Superior temporal gyrus (tissue), 1 donor: ENCODE data around the gene TIGD7.
"Not testable (repeated sequence)": the region's sequence is repeated elsewhere in the genome, so short reads cannot be mapped to it uniquely, and the experiment has no call there.

ENCODE experiments used
- DNase-seq: peaks from one replicate; pipeline ENCODE4 v3.0.0-alpha.2; 2016; ENCODE audit errors: extremely low spot score

The TIGD7 gene

DNA sequence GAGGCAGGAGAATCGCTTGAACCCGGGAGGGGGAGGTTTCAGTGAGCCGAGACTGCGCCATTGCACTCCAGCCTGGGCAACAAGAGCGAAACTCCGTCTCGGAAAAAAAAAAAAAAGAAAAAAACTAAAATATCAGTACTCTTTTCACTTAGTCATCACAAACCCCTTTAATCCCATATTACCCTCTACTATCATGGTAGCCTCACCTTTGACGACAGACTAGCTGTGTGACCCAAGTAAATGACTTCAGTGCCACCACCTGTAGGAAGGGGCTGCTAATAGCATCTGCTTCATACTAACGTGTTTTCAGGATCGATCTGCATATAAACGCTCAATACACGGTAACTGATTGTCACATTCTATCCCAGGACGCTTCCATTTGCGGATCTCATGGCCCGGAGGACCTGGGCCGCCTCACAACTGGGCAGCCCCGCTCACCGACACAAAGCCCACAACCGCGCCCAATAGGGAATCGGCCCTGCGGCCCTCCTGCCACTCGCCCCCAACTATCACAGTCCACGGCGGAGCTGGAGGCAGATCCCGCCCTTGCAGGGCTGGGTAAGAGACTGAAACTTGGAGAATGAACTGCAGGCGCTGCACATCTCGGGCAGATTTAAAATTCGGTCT is 23.0 kb downstream of the TIGD7 start:
- no peak for DNase-seq

DNA sequence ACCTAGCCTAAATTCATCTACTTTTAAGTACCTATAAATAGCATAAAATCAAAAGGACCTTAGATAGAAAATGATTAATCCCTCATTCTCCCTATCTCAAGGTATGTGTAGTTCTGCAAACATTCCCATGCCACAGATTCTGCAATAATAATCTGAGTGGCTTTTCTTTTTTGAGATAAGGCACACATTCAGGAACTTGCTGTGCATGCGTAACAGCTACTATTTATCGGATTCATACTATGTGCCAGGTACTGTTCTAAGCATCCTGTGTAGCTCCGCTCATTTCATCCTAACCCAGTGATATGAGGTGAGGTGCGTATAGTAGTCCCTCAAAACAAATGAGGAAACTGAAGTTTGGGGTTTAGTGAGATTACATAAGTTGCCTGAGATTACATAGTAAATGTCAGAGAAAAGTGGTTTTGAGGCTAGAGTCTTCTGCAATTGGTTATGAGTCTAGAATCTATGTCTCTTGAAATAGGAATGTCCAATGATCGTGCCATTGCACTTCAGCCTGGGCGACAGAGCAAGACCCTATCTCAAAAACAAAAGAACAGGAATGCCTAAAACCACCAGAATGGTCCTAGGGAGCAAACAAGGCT is 23.9 kb downstream of the TIGD7 start:
- DNase-seq: no peak

DNA sequence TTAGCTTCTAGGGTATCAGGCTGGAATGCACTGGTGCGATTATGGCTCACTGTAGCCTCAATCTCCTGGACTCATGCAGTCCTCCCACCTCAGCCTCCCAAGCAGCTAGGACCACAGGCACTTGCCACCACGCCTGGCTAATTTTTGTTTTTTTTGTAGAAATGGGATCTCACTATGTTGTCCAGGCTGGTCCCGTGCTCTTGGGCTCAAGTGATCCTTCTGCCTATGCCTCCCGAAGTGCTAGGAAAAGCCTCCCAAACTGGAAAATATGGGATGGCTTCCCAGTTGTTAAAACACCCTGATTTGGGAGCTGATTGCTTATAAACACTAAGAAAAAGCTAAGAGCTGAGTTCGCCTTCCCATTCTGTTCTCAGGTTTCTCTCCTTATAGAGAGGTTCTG is 28.6 kb downstream of the TIGD7 start:
- DNase-seq: no peak

DNA sequence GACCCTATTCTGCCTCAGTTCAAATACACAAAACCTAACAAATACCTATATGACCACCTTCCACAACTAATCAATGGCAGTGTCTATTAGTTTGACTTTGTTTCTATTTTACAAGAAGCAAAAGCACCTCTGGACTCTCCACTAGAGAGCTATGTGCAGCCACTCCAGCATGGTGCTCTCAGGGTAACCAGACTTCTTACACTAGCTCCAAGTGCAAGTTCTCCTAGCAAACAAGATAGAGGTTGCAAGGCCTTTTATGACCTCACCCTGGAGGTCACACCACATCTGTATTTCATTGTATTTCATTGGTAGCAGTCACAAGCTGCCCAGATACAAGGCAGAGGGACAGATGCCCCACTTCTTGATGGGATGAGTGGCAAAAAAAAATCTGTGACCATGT is 30.3 kb downstream of the TIGD7 start:
- no peak for DNase-seq

DNA sequence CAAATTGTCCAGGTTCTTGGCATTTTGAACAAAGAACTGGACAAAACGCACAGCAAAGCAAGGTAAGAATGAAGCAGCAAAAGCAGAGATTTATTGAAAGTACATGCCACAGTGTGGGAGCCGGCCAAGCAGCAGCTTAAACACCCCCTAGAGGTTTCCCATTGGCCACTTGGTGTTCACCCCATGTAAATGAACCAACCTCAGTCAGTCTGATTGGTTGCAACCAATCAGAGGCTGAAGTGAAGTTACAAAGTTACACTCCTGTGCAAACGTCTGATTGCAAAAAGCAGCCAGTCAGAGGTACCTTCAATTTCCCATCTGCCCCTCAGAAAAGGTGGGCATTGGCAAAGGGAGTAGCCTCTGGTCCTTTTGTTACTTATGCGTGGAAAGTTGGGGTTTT is 30.7 kb downstream of the TIGD7 start:
- DNase-seq: no peak

DNA sequence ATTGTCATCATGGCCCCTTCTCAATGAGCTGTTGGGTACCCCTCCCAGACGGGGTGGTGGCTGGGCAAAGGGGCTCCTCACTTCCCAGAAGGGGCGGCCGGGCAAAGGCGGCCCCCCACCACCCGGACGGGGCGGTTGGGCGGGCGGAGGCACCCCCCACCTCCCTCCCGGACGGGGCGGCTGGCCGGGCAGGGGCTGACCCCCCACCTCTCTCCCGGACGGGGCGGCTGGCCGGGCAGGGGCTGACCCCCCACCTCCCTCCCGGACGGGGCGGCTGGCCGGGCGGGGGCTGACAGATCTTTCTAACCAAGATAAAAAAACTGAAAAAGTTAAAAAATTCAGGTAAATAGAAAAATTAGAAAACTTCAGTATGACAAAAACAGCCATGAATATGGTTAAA is 33.9 kb downstream of the TIGD7 start:
- DNase-seq: not testable (repeated sequence)

DNA sequence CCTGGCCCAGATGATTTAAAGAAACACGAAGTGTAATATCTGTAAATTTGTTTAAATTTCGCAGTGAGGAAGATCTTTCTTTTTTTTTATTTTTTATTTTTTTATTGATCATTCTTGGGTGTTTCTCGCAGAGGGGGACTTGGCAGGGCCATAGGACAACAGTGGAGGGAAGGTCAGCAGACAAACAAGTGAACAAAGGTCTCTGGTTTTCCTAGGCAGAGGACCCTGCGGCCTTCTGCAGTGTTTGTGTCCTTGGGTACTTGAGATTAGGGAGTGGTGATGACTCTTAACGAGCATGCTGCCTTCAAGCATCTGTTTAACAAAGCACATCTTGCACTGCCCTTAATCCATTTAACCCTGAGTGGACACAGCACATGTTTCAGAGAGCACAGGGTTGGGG is 34.5 kb downstream of the TIGD7 start:
- DNase-seq: not testable (repeated sequence)

DNA sequence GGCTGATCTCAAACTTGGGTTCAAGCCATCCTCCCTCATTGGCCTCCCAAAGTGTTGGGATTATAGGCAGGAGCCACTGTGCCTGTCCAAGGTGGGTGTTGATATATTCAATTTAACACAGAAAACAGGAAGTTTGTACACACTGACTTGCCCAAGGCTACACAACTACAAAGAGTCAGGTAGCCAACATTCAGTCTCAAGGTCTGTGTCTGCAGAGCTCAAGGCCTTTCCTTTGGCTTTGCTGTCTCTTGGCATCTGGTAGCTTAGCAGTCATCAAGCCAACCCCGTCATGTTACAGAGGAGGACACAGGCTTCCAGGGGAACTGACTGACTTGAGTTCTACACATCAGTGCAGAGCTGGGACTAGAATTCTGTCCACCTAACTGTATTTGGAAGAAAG is 36.9 kb downstream of the TIGD7 start:
- no peak for DNase-seq

DNA sequence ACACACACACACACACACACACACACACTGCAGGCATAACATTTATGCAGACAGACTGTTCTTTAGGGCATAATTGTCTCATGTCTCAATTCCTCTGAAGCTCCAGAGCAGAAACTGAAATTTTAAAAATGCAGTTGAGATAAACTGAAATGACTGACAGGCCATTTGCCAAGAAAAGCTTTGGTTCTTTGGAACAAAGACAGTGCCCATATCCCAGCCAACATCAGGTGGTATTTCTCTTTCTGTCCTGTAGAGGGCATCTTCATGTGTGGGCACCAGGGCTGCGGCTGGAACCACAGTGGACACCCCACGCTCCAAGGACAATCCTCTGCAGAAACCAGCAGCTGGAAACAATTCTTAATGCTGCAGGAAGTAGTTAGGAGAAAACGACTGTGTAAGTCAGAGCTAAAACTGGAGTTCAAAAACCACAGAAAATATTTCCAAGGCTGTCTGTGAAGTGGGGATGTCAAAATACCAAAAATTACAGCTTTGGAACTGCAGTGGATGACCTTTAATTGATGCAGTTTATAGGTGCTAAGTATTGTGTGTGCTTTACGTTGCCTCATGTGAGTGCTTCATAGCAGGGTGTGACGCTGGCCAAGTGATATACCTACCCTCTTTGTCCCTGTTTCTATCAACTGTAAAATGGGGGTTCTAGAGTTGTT is 38.2 kb downstream of the TIGD7 start:
- DNase-seq: peak; percentile 25

DNA sequence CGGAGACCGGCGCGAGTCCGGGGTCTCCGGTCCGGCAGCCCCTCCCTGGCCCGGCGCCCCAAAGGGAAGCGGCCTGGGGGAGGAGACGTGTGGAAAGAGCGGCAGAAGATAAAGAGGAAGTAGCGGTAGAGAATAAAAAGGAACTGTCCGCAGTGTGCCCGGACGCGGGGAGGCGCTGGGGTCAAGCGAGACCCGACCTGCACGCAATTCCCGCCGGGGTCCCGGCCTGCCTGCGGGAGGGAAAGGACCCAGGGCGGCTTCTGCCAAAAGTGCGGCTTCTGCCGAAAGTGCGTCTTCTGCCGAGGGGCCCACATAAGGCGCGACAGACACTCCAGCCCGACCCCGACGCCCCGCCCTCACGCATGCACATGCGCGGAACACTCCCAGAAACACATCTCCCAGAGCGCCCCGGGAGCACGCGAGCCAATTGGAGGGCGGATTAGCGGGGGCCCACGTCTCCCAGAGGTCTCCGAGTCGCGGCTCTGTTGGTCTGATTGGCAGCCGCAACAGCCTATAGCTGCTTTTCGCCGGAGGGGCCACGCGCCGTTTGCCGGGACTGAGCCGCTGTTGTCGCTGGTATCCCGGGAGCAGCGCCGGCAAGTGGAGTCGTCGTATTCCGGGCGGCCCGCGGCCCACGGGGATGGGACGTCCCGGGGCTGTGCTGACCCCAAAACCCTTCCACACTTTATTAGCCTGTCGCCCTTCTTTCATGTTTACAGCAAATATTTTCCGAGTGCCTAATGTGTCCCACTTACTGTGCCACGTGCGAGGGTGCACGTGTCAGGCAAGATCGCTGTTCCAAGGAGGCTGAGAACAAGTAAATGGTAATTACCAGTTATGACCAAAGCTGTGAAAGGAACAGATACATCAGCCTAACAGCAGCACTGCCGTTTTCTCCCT is 40.8 kb downstream of the TIGD7 start:
- DNase-seq: peak; percentile 98

DNA sequence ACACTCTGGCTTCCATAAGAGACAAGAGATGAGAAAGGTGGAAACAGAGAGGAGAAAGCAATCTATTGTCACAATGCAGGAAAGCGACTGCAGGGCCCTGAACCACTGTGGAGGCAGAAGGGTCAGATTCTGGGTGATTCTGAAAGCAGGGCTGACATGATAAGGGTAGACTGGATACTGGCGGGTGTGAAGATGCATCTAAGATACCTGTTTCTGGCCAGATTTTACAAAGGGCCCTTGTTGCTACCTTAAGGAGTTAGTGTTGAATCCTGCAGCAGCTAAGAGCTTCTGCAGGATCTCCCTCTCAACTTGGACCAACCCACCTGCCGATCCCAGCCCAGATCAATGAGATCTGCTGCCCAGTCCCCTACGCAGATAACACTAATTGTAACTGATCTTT is 42.7 kb downstream of the TIGD7 start:
- DNase-seq: no peak

DNA sequence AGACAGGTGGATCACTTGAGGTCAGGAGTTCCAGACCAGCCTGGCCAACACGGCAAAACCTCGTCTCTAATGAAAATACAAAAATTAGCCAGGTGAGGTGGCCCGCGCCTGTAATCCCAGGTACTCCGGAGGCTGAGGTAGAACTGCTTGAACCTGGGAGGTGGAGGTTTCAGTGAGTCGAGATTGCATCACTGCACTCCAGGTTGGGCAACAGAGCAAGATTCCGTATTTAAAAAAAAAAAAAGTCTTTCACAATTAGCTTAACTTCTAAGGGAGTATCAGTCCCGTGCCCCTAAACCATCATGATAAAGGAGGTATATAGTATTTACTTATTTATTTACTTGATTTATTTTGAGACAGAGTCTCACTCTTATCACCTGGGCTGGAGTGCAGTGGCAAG is 45.4 kb downstream of the TIGD7 start:
- DNase-seq: no peak

DNA sequence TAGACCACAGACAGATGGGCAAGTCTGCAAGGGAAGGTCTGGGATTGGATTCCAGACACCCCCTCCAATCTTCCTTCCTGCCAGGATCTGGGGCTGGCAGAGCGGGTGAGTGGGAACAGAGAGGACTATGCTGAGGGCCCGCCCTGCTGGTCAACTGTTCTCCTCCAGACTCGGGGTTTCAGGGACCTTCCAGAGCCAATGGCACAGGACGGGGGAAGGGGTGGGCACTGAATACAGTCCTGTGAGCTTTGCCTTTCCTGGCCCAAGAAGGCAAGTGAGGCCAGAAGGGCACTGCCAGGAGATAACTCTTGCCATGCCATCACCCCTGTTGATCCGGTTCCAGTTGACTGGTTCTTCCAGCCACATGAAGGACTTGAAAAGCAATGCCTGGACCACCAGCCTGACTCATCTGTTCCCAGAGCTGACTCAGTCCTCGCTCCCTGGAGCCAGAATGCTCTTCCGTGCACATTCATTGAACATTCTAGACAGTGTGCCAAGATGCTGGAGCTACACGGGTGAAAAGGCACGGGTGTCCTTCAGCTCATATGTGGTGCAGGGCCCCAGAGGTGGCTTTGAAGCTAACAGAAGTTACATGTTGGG is 48.3 kb downstream of the TIGD7 start:
- DNase-seq: no peak

DNA sequence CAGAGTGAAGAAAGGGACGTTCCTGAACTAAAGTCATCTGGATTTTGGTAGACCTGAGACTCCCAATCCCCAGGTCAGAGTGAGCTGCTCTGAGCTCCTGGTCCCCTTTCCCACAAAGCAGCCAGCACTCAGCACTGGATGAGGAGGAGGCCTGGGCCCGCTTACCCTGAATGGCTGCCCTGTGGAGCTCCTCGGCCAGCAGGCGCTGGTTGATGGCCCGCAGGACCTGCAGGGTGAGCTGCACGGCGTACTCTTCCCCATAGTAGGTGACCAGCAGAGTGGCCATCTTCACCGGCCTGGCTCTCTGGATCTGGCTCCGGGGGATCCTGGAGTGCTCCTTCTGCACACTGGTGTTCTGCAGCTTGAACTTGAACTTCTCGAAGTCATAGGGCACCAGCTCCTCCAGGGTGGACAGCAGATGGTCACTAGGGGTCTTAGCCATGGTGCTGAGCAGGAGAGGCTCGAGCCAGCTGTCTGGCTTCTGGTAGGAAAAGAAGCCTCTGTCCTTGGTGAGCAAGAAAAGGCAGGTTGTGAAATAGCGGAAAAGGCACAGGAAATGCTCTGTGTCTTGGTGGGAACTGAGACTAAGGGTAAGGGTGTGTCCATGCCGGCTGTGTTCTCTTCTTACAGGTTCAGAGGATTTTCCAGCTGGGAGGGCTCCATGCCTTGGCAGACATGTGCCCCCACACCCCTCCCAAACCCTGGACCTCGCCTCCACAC is 48.9 kb downstream of the TIGD7 start, which contains the start of gene MEFV:
Gene MEFV (minus strand): TSS at position 488 of the 720 bp plus-strand sequence. CDS start 46 bp downstream, at position 442.
- DNase-seq: no peak

DNA sequence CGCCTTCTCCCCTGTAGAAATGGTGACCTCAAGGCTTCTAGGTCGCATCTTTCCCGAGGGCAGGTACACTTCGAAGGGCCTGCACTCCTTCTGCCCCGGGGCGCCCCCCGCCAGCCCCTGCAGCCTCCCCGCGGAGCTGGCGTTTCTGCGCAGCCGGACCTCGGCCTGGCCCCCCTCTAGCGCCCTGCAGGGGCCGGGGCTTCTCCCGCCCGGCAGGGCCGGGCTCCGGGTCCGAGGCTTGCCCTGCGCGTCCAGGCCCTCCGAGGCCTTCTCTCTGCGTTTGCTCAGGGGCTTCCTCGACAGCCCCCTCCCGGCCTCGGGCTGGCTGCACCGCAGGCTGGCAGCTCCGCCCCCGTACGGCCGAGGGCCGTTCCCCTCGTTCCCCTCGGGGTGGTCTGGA is 50.9 kb downstream of the TIGD7 start:
- no peak for DNase-seq

DNA sequence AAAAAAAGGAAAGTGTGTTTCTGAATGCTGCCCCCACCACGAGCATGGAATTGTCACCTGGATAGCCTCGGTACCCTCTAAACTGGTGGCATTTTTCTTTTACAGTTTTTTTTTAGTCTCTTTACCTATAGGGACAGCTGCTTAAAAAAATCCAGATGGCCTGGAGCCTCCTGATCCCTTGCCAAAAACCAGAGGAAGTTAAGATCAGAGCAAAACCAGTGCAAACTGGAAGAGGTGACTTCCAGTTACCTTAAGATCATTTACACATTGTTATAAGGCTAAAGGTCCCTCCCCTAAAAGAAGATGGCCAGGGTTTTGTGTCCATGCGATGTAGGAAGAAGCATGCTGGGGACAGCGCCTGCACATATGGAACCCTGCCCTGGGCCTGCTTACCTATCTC is 52.3 kb downstream of the TIGD7 start:
- DNase-seq: no peak

DNA sequence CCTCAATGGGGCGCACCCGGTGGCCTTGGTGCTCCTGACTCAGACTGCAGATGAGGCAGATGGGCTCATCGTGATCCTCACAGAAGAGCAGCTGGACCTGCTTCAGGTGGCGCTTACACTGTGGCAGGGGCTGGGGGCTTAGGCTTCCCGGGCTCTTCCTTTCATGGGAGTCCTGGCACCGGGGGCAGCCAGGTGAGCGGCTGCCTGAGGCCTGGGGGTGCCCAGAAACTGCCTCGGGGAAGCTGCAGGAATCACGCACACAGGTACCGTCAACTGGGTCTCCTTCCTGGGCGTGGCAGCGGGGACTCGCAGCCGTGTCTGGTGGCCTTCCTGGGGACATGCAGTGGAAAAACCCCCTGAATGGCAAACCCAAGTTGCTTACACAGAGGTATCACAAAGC is 55.8 kb downstream of the TIGD7 start:
- DNase-seq: no peak

DNA sequence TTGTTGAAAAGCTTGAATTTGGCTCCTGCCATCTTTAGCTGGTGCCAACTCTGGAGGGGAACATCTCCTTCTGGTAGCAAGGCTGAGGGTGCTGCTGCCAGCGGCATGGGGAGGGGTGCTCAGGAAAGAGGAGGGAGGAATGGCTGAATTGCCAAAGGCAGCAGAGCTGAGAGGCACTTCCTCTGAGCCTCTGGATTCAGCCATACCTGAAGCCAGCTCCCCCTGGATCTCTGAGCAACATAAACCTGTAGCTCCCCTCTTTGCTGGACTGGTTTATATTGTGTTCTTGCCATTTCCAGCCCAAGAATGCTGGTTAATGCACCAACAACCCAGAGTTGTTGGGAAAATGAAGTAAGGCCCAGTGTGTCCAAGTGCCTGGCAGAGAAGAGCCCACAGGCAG is 56.2 kb downstream of the TIGD7 start:
- DNase-seq: no peak
